ENCODE measurements around the gene LARP6.
A peak's percentile ranks its signal among the peaks of the same experiment; 100 is the strongest.

The LARP6 gene

GRCh38 chr15:70857562-70858285 is 3.8 kb upstream of the LARP6 start:
- no peak overlapping the region for H3K4me3 ChIP-seq (ENCODE audit: control insufficient read depth, low read depth, low read length)
- DNase-seq (ENCODE audit: low read depth) = no peak
- no peak for TF ChIP-seq CTCF (IDR thresholded peaks at IDR 0.05; ENCODE audit: control insufficient read depth, insufficient read depth, low read depth, low read length, missing control alignments)

- DNase-seq (ENCODE audit: low read depth) = peak; percentile 99
- H3K4me3 ChIP-seq (ENCODE audit: control insufficient read depth, low read depth, low read length) = no peak overlapping the region
Observed at GRCh38 chr15:70856884-70857561, 3.1 kb upstream of the LARP6 start.

GRCh38 chr15:70856177-70856883 is 2.4 kb upstream of the LARP6 start:
- DNase-seq (ENCODE audit: low read depth) = no peak
- TF ChIP-seq CTCF (IDR thresholded peaks at IDR 0.05; ENCODE audit: control insufficient read depth, insufficient read depth, low read depth, low read length, missing control alignments) = no peak
- no peak overlapping the region for H3K4me3 ChIP-seq (ENCODE audit: control insufficient read depth, low read depth, low read length)

More at GRCh38 chr15:70856884-70857561, 3.1 kb upstream of the LARP6 start:
- TF ChIP-seq CTCF (IDR thresholded peaks at IDR 0.05; ENCODE audit: control insufficient read depth, insufficient read depth, low read depth, low read length, missing control alignments) = no peak

GRCh38 chr15:70855764-70856163 is 1.8 kb upstream of the LARP6 start:
- no peak for TF ChIP-seq CTCF (IDR thresholded peaks at IDR 0.05; ENCODE audit: control insufficient read depth, insufficient read depth, low read depth, low read length, missing control alignments)
- H3K4me3 ChIP-seq (ENCODE audit: control insufficient read depth, low read depth, low read length) = no peak overlapping the region
- DNase-seq (ENCODE audit: low read depth) = no peak

- H3K4me3 ChIP-seq (ENCODE audit: control insufficient read depth, low read depth, low read length) = peak overlapping the region; percentile 83
- TF ChIP-seq CTCF (IDR thresholded peaks at IDR 0.05; ENCODE audit: control insufficient read depth, insufficient read depth, low read depth, low read length, missing control alignments) = peak; percentile 5
- no peak for DNase-seq (ENCODE audit: low read depth)
Observed at GRCh38 chr15:70854666-70854976, 664 bp upstream of the LARP6 start.

GRCh38 chr15:70853318-70853972 is 512 bp downstream of the LARP6 start:
- H3K4me3 ChIP-seq (ENCODE audit: control insufficient read depth, low read depth, low read length) = peak overlapping the region; percentile 83

More at GRCh38 chr15:70853318-70853972, 512 bp downstream of the LARP6 start:
- no peak for TF ChIP-seq CTCF (IDR thresholded peaks at IDR 0.05; ENCODE audit: control insufficient read depth, insufficient read depth, low read depth, low read length, missing control alignments)
- no peak for DNase-seq (ENCODE audit: low read depth)

Data from AG09309 (cell line).